GM18861 (cell line): ENCODE results near the gene HNRNPH1.

Source experiments
- ATAC-seq: cut with Tn5 transposase; IDR thresholded peaks from one replicate; pipeline ENCODE4 v1.9.1; 2021; ENCODE audit not compliant: unreplicated experiment

The HNRNPH1 gene

GRCh38 chr5:179623906-179624741 is 653 bp upstream of the HNRNPH1 start:
- ATAC-seq, result no peak

GRCh38 chr5:179621551-179622214 is 1.8 kb downstream of the HNRNPH1 start:
- no peak for ATAC-seq

GRCh38 chr5:179620703-179621350 is 2.6 kb downstream of the HNRNPH1 start:
- ATAC-seq, result no peak

- ATAC-seq, result no peak
These were observed 3.2 kb downstream of the HNRNPH1 start for GRCh38 chr5:179620293-179620692.

GRCh38 chr5:179619776-179620175 is 3.7 kb downstream of the HNRNPH1 start:
- no peak for ATAC-seq

- ATAC-seq, result no peak
These were observed 4.4 kb downstream of the HNRNPH1 start for GRCh38 chr5:179618923-179619554.

GRCh38 chr5:179617930-179618329 is 5.5 kb downstream of the HNRNPH1 start:
- no peak for ATAC-seq

GRCh38 chr5:179616002-179616594 is 7.4 kb downstream of the HNRNPH1 start:
- ATAC-seq, result no peak

- no peak for ATAC-seq
These were observed 8.3 kb downstream of the HNRNPH1 start for GRCh38 chr5:179615203-179615602.

- ATAC-seq, result no peak
These were observed 8.7 kb downstream of the HNRNPH1 start for GRCh38 chr5:179614745-179615144.

GRCh38 chr5:179613460-179614071 is 9.9 kb downstream of the HNRNPH1 start:
- no peak for ATAC-seq

- no peak for ATAC-seq
These were observed 10.7 kb downstream of the HNRNPH1 start for GRCh38 chr5:179612577-179613459.

GRCh38 chr5:179610903-179611265 is 12.6 kb downstream of the HNRNPH1 start:
- no peak for ATAC-seq

GRCh38 chr5:179610109-179610902 is 13.2 kb downstream of the HNRNPH1 start:
- no peak for ATAC-seq

- ATAC-seq, result no peak
These were observed 13.7 kb downstream of the HNRNPH1 start for GRCh38 chr5:179609834-179610108.

GRCh38 chr5:179608131-179608581 is 15.3 kb downstream of the HNRNPH1 start:
- no peak for ATAC-seq

GRCh38 chr5:179607160-179607931 is 16.1 kb downstream of the HNRNPH1 start:
- no peak for ATAC-seq

GRCh38 chr5:179606910-179607159 is 16.6 kb downstream of the HNRNPH1 start:
- ATAC-seq, result no peak
